Tibial nerve (tissue), 3 donors: Measurements from ENCODE around the gene GRIN3B.

Experiments
- CTCF ChIP-seq, 5 experiments: fragments of 200-600 bp in 3 of 5; fragments of 450-650 bp in 2 of 5; sonication (generic) in 3 of 5; IDR thresholded peaks; one replicate each; pipeline ENCODE4 v1.5.1; 2016 to 2019; ENCODE audit warnings: antibody characterized with exemption in 5 of 5, mild to moderate bottlenecking in 3 of 5, moderate library complexity in 2 of 5
- POLR2A ChIP-seq, 2 donors: fragments of 450-650 bp; IDR thresholded peaks; one replicate each; pipeline ENCODE4 v1.6.1; 2017; ENCODE audit warnings: antibody characterized with exemption in 2 of 2, mild to moderate bottlenecking in 2 of 2, moderate library complexity in 2 of 2

- TF ChIP-seq CTCF (IDR thresholded peaks at IDR 0.05) (no peak), POLR2A (IDR thresholded peaks at IDR 0.05) (no peak)
Observed at GRCh38 chr19:1051791-1052190, 51.6 kb downstream of the GRIN3B start.
